Thoracic aorta (tissue), 2 donors: ENCODE results near the gene LRRFIP1. TPM values are rescaled to one million over a fixed set of nuclear protein-coding genes. Genes with fewer than 3 reads are reported as not detected.
A peak's percentile ranks its signal among the peaks of the same experiment; 100 is the strongest.

Experiments
- ATAC-seq: fragments of 150-250 bp; one replicate; pipeline ENCODE4 v1.8.0; 2017; ENCODE audit warnings: low read depth; ENCODE audit not compliant: insufficient number of reproducible peaks, low FRiP score
- DNase-seq: peaks from one replicate; pipeline ENCODE4 v3.0.0-alpha.2; 2020; ENCODE audit warnings: low spot score
- H3K27ac ChIP-seq, 2 donors: fragments of 200-600 bp; sonication (generic); 1 replicate in 1 of 2; 2 replicates in 1 of 2; pipeline ENCODE4 v1.5.1; 2016; ENCODE audit warnings: mild to moderate bottlenecking in 2 of 2, moderate library complexity in 2 of 2
- H3K27me3 ChIP-seq: fragments of 200-600 bp; sonication (generic); replicated peaks from 2 replicates; pipeline ENCODE4 v1.6.0; 2016; ENCODE audit warnings: mild to moderate bottlenecking; ENCODE audit not compliant: insufficient read depth
- H3K36me3 ChIP-seq: fragments of 200-600 bp; sonication (generic); one replicate; pipeline ENCODE4 v1.5.1; 2016
- H3K4me1 ChIP-seq, 2 donors: fragments of 200-600 bp; sonication (generic); 1 replicate in 1 of 2; 2 replicates in 1 of 2; pipeline versions ENCODE4 v1.5.1 to v1.6.0; 2016; ENCODE audit warnings: low read depth in 2 of 2, mild to moderate bottlenecking in 1 of 2; ENCODE audit not compliant: control insufficient read depth in 1 of 2
- H3K4me3 ChIP-seq: fragments of 200-600 bp; sonication (generic); 2 replicates; pipeline ENCODE4 v1.5.1; 2016; ENCODE audit warnings: mild to moderate bottlenecking
- H3K9me3 ChIP-seq: fragments of 200-600 bp; sonication (generic); 2 replicates; pipeline ENCODE4 v1.5.1; 2016
- CTCF ChIP-seq: fragments of 200-600 bp; sonication (generic); IDR thresholded peaks from one replicate; pipeline ENCODE4 v1.5.1; 2019; ENCODE audit warnings: antibody characterized with exemption
- total RNA-seq, 2 donors: library from RNA; depleted of rRNA; stranded (reverse); fragments of >200 nt; gene quantifications; one replicate each; pipeline versions ENCODE4 v1.1.0 to v1.2.3, GENCODE V29; 2016

The LRRFIP1 gene
- total RNA-seq, 2 donors from 2014 or later, result 196 to 244 TPM

DNA sequence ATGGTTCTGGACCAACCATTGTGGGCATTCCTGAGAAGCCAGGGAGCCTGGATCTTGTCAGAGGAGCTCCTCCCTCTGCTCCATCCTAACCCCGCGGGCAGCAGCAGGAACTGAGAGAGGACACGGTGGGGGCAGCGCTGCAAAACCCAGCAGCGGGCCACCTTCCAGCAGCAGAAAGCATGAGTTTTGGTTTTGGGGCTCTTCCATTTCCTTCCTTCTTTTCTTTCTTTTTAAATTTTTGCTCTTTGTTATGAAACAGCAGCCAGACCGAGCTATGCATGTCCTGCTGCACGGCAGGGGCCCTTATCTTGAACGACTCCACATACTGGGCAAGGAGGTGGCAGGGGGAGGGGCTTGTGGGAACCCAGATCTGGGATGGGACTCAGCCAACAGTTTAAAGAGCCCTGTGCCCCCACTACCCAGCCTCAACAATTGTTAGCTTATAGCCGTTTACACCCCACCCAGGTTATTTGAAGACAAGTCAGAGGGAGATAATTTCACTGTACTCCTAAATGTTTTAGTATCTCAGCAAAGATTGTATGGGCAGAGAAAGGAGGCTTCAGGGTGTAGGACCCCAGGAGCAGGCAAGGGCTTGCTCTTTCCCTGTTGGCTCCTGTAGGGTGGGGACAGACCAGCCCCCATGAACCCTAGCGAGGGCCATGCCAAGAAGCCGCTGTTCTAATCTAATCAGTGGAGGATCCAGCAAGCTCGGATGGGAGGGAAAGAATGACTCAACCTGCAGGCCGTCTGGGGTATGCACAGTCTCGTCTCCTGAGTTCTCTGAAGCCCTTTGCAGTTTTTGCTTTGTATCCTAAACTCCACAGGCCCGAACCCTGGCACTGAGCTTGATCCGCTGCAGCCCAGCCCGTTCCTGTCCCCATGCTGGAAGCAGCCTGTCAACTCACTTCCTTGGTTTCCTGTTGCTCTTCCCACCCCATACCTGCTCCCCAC is 75.3 kb downstream of the LRRFIP1 start:
- peak; percentile 24 for TF ChIP-seq CTCF
- no peak for ATAC-seq
- DNase-seq, result no peak
- Histone ChIP-seq H3K27me3 (no peaks in the 10 kb centered on the region), H3K4me3 (peak overlapping the region; percentile 57), H3K36me3 (no peaks in the 10 kb centered on the region), H3K4me1 (peaks cover 88 to 99% of the 10 kb centered on the region in 2 donors), H3K27ac (peak overlapping the region; percentile 79 to 86), H3K9me3 (no peaks in the 10 kb centered on the region)

- DNase-seq, result no peak
- peaks cover 76 to 88% of the 10 kb centered on the region in 2 donors for H3K4me1 ChIP-seq
Observed at GRCh38 chr2:237704501-237705434, 77.4 kb downstream of the LRRFIP1 start.

GRCh38 chr2:237706257-237706656 is 78.9 kb downstream of the LRRFIP1 start:
- Histone ChIP-seq H3K4me1 (peaks cover 61 to 73% of the 10 kb centered on the region in 2 donors), H3K36me3 (peaks cover 3% of the 10 kb centered on the region), H3K27me3 (no peaks in the 10 kb centered on the region), H3K4me3 (no peak overlapping the region), H3K27ac (peak overlapping the region; percentile 78 to 86), H3K9me3 (no peaks in the 10 kb centered on the region)
- no peak for DNase-seq
- TF ChIP-seq CTCF, result no peak
- no peak for ATAC-seq

More at GRCh38 chr2:237704501-237705434, 77.4 kb downstream of the LRRFIP1 start:
- H3K27ac ChIP-seq, result peak overlapping the region; percentile 79 to 86
- no peak for ATAC-seq
- H3K4me3 ChIP-seq, result no peak overlapping the region
- no peak for TF ChIP-seq CTCF
- H3K27me3 ChIP-seq, result no peaks in the 10 kb centered on the region
- no peaks in the 10 kb centered on the region for H3K9me3 ChIP-seq
- H3K36me3 ChIP-seq, result peaks cover under 1% of the 10 kb centered on the region

GRCh38 chr2:237708065-237708398 is 80.6 kb downstream of the LRRFIP1 start:
- no peaks in the 10 kb centered on the region for H3K27me3 ChIP-seq
- H3K9me3 ChIP-seq, result no peaks in the 10 kb centered on the region
- H3K4me1 ChIP-seq, result peaks cover 43 to 66% of the 10 kb centered on the region in 2 donors
- peaks cover 3% of the 10 kb centered on the region for H3K36me3 ChIP-seq
- DNase-seq (no peak), ATAC-seq (no peak)
- no peak for TF ChIP-seq CTCF
- H3K4me3 ChIP-seq, result peak overlapping the region; percentile 16
- H3K27ac ChIP-seq, result peak overlapping the region; percentile 78 to 86

DNA sequence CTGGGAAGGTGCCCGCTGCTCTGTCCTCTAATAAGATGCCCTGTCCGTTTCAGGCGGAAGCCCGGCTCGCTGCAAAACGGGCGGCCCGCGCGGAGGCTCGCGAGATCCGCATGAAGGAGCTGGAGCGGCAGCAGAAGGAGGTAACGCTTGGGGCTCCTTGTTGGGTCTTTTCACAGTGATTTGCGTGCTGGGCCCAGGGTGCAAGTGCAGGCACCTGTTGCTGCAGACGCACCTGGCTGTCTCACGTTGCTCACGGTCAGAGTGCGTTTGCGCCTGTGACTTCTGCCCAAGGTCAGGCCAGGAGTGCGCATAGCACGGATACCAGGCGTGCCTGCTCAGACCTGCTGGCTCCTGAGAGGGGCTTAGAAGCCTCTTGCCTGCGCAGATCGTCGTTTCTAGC is 81.1 kb downstream of the LRRFIP1 start:
- DNase-seq, result no peak
- peak overlapping the region; percentile 78 to 86 for H3K27ac ChIP-seq
- peaks cover 38 to 64% of the 10 kb centered on the region in 2 donors for H3K4me1 ChIP-seq
- H3K4me3 ChIP-seq, result no peak overlapping the region
- H3K9me3 ChIP-seq, result no peaks in the 10 kb centered on the region
- ATAC-seq, result no peak
- no peaks in the 10 kb centered on the region for H3K27me3 ChIP-seq
- H3K36me3 ChIP-seq, result peaks cover 3% of the 10 kb centered on the region
- TF ChIP-seq CTCF, result no peak
